Panc1 (cell line): Measurements from ENCODE around the gene FGGY. TPM values are rescaled to one million over a fixed set of nuclear protein-coding genes. Genes with fewer than 3 reads are reported as not detected.

Experiments
- ATAC-seq: fragments of 200-7000 bp; cut with Tn5 transposase; 2 replicates; pipeline ENCODE4 v1.9.1; 2020; ENCODE audit warnings: mild to moderate bottlenecking, moderate library complexity
- BruUV-seq: library from RNA; stranded (reverse); fragments of 400-500 nt; replicated peaks from 2 replicates; lab custom pipeline; 2021; lab: Mats Ljungman, UMichigan
- CTCF ChIA-PET: fragments of 300-600 bp; sonication (Branson Sonifier 250); formaldehyde crosslinking; loops from one replicate; lab custom pipeline; 2022; ENCODE audit warnings: antibody characterized with exemption; lab: Charles Lee
- POLR2A ChIA-PET: fragments of 300-600 bp; sonication (Branson Sonifier 250); formaldehyde crosslinking; loops from one replicate; lab custom pipeline; 2022; ENCODE audit warnings: antibody characterized with exemption; lab: Charles Lee
- DNase-seq: peaks from one replicate; pipeline ENCODE4 v3.0.0-alpha.2; 2010; ENCODE audit warnings: low read depth, low spot score
- H3K27ac ChIP-seq: 2 replicates; pipeline ENCODE4 v1.5.1; 2011; ENCODE audit warnings: mild to moderate bottlenecking, low read length, inconsistent platforms
- H3K27me3 ChIP-seq: fragments of 200-500 bp; sonication (Bioruptor generic); 2 replicates; pipeline ENCODE4 v1.6.0; 2014; ENCODE audit warnings: low read length, inconsistent platforms; ENCODE audit not compliant: control insufficient read depth, insufficient read depth
- H3K36me3 ChIP-seq: fragments of 200-500 bp; sonication (Bioruptor generic); 2 replicates; pipeline ENCODE4 v1.5.1; 2014; ENCODE audit warnings: inconsistent platforms, mild to moderate bottlenecking, low read length, moderate library complexity; ENCODE audit not compliant: control insufficient read depth, insufficient read depth
- H3K4me1 ChIP-seq: 2 replicates; pipeline ENCODE4 v1.5.1; 2011; ENCODE audit warnings: inconsistent platforms, mild to moderate bottlenecking, low read length, moderate library complexity; ENCODE audit not compliant: control insufficient read depth, insufficient read depth
- H3K4me3 ChIP-seq, 2 experiments: 2 replicates each; pipeline ENCODE4 v1.5.1; 2011 to 2012; ENCODE audit warnings: low read depth in 2 of 2, low read length in 2 of 2, mild to moderate bottlenecking in 2 of 2, inconsistent platforms in 1 of 2, moderate library complexity in 1 of 2
- H3K9me3 ChIP-seq: fragments of 200-500 bp; sonication (Bioruptor generic); 2 replicates; pipeline ENCODE4 v1.5.1; 2014; ENCODE audit warnings: low read depth, mild to moderate bottlenecking, inconsistent platforms, low read length, moderate library complexity; ENCODE audit not compliant: control insufficient read depth, insufficient read depth
- POLR2AphosphoS5 ChIP-seq: IDR thresholded peaks from 2 replicates; pipeline ENCODE4 v1.6.1; 2012; ENCODE audit warnings: mild to moderate bottlenecking, low read depth, low read length, moderate library complexity
- REST ChIP-seq, 2 experiments: IDR thresholded peaks; 2 replicates each; pipeline ENCODE4 v1.6.1; 2011 to 2012; ENCODE audit warnings: low read depth in 2 of 2, control low read depth in 1 of 2, low read length in 1 of 2, mild to moderate bottlenecking in 1 of 2, moderate library complexity in 1 of 2; ENCODE audit not compliant: insufficient read depth in 1 of 2
- SIN3A ChIP-seq: IDR thresholded peaks from 2 replicates; pipeline ENCODE4 v1.6.1; 2012; ENCODE audit warnings: low read depth, mild to moderate bottlenecking, low read length, moderate library complexity, borderline replicate concordance; ENCODE audit not compliant: insufficient read depth
- TCF7L2 ChIP-seq: IDR thresholded peaks from 2 replicates; pipeline ENCODE4 v1.6.1; 2011; ENCODE audit warnings: mild to moderate bottlenecking, low read depth, low read length, inconsistent platforms
- in situ Hi-C: cut with HindIII; loops from 2 replicates; pipeline ENCODE4 v1.10.0; 2016; ENCODE audit warnings: low sequenced_read_pairs, low pct_unique_long_range_greater_than_20kb
- intact Hi-C: fragments of 100-400 bp; cut with micrococcal nuclease; formaldehyde crosslinking; loops from one replicate; pipeline ENCODE4 v1.10.0; 2022; ENCODE audit not compliant: unreplicated experiment
- total RNA-seq: library from RNA; stranded (reverse); gene quantifications from one replicate; pipeline ENCODE4 v1.2.1, GENCODE V29; 2021; ENCODE audit not compliant: unreplicated experiment
- TF ChIP-seq, protein P1 (sequence below): fragments of 450-650 bp; IDR thresholded peaks from 2 replicates; pipeline ENCODE4 v1.5.1; 2017; ENCODE audit warnings: mild to moderate bottlenecking

Gene FGGY
- total RNA-seq, 1 experiment from 2014 or later = 15.5 TPM

DNA sequence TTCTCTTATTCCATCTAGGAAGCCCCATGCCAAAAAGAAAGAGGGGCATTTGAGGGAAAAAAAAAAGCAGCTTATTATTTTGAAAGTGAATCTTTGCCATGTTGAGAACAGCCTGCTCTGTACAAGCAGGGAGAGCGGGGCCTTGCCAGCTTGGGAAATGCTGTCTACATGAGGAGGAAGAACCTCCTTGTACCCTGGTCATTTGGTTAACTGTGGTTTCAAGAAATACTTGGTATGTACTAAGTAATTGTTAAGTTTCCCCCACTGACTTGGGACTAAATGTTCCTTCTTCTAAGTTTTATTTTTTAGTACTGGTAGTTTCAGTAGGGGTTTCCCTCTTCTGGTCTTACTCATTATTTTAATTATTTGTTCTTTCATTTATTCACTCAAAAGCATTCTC lies 373.8 kb downstream of the FGGY start:
- Histone ChIP-seq H3K27me3 (no peaks in the 10 kb centered on the region), H3K4me3 (no peak overlapping the region), H3K36me3 (no peaks in the 10 kb centered on the region), H3K9me3 (no peaks in the 10 kb centered on the region), H3K4me1 (no peaks in the 10 kb centered on the region), H3K27ac (no peak overlapping the region)
- CTCF ChIA-PET = no interaction called here
- TF ChIP-seq POLR2AphosphoS5 (no peak), TCF7L2 (no peak)
- in situ Hi-C loops = no loop called here
- no TSS peak for BruUV-seq
- POLR2A ChIA-PET = interaction anchor here (0.6 kb wide), 1 partner anchor 1144 kb away, joined by 7 read pairs; no protein-coding TSS in a partner anchor
- intact Hi-C loops = no loop called here
- DNase-seq (no peak), ATAC-seq (no peak)

DNA sequence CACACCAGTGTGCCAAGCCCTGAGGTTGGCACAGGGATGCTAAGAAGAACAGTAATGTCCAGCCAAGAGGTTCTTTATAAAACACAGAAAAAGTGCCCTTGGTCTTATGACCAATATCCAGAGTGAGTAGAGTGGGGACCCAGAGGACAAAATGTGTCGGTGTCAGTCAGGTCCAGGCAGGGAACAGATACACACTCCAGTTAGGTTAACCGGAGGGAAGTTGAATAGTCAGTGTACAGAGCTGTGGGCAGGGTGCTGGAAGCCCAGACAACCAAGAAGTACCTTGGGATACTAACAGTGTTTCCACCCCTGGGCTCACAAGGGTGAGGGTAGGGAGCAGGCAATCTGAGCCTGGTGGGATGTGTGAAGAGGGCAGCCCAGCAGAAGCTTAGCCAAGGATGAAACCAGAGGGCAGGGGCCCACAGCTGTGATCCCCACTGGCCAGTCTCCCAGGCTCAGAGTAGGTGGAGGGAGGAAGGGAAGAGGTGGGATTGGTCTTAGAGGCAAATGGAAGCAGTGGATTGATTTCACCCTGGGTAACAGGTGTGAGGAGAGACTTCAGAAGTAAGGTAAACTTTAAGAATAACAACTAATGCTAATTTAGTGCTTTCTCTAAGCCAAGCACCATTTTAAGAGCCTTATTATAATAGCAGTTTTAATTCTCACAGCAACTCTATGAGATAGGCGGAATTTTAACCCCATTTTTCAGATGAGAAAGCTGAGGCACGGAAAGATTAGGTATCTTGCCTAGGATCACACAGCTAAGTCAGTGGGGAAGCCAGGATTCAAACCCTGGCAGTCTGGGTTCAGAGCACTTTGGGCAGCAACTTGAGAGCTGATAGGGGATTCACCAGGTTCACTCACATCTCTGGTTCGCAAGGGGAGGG lies 374.4 kb downstream of the FGGY start:
- in situ Hi-C loops = no loop called here
- ChIA-PET POLR2A (interaction anchor here (0.6 kb wide), 1 partner anchor 1145 kb away, joined by 7 read pairs; no protein-coding TSS in a partner anchor), CTCF (no interaction called here)
- Histone ChIP-seq H3K36me3 (no peaks in the 10 kb centered on the region), H3K4me3 (no peak overlapping the region), H3K4me1 (no peaks in the 10 kb centered on the region), H3K9me3 (no peaks in the 10 kb centered on the region), H3K27me3 (no peaks in the 10 kb centered on the region), H3K27ac (no peak overlapping the region)
- intact Hi-C loops = no loop called here
- no peak for TF ChIP-seq SIN3A
- TF ChIP-seq POLR2AphosphoS5 = no peak
- no peak for TF ChIP-seq REST (IDR thresholded peaks at IDR 0.05; ENCODE audit: insufficient read depth in 1 of 2, low read depth in 2 of 2, low read length in 1 of 2)
- TF ChIP-seq, protein P1, sequence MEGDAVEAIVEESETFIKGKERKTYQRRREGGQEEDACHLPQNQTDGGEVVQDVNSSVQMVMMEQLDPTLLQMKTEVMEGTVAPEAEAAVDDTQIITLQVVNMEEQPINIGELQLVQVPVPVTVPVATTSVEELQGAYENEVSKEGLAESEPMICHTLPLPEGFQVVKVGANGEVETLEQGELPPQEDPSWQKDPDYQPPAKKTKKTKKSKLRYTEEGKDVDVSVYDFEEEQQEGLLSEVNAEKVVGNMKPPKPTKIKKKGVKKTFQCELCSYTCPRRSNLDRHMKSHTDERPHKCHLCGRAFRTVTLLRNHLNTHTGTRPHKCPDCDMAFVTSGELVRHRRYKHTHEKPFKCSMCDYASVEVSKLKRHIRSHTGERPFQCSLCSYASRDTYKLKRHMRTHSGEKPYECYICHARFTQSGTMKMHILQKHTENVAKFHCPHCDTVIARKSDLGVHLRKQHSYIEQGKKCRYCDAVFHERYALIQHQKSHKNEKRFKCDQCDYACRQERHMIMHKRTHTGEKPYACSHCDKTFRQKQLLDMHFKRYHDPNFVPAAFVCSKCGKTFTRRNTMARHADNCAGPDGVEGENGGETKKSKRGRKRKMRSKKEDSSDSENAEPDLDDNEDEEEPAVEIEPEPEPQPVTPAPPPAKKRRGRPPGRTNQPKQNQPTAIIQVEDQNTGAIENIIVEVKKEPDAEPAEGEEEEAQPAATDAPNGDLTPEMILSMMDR = no peak
- no peak for TF ChIP-seq TCF7L2
- ATAC-seq (no peak), DNase-seq (no peak)
- BruUV-seq = no TSS peak

GRCh38 chr1:59671953-59672305 lies 375.0 kb downstream of the FGGY start:
- ChIA-PET CTCF (no interaction called here), POLR2A (no interaction called here)
- intact Hi-C loops (no loop called here), in situ Hi-C loops (no loop called here)
- DNase-seq = no peak
- no peak for ATAC-seq
- no peak for TF ChIP-seq REST (IDR thresholded peaks at IDR 0.05; ENCODE audit: insufficient read depth in 1 of 2, low read depth in 2 of 2, low read length in 1 of 2)
- TF ChIP-seq, protein P1 = no peak
- TF ChIP-seq SIN3A = no peak
- TF ChIP-seq POLR2AphosphoS5 = no peak
- no peak for TF ChIP-seq TCF7L2
- H3K4me1 ChIP-seq = no peaks in the 10 kb centered on the region
- H3K27me3 ChIP-seq = no peaks in the 10 kb centered on the region
- H3K4me3 ChIP-seq = no peak overlapping the region
- H3K27ac ChIP-seq = no peak overlapping the region
- H3K36me3 ChIP-seq = no peaks in the 10 kb centered on the region
- no peaks in the 10 kb centered on the region for H3K9me3 ChIP-seq
- no TSS peak for BruUV-seq
